ENCODE data around the gene CEMIP. TPM values are rescaled to one million over a fixed set of nuclear protein-coding genes. Genes with fewer than 3 reads are reported as not detected.

Gene CEMIP
- polyA plus RNA-seq, 5 donors, result 13.7 to 31.0 (median 21.2) TPM

GRCh38 chr15:80822256-80822655 is 43.1 kb downstream of the CEMIP start:
- no peak for DNase-seq

GRCh38 chr15:80822676-80823075 is 43.5 kb downstream of the CEMIP start:
- DNase-seq, result no peak

- no peak for DNase-seq
Measured at GRCh38 chr15:80823120-80823519, 44.0 kb downstream of the CEMIP start.

GRCh38 chr15:80823995-80824394 is 44.8 kb downstream of the CEMIP start:
- no peak for DNase-seq

- no peak for DNase-seq
Measured at GRCh38 chr15:80825361-80826030, 46.3 kb downstream of the CEMIP start.

- no peak for DNase-seq
Measured at GRCh38 chr15:80828796-80829195, 49.6 kb downstream of the CEMIP start.

GRCh38 chr15:80830677-80831076 is 51.5 kb downstream of the CEMIP start:
- no peak for DNase-seq

GRCh38 chr15:80831192-80831591 is 52.0 kb downstream of the CEMIP start:
- DNase-seq, result no peak

- DNase-seq, result no peak
Measured at GRCh38 chr15:80831606-80832224, 52.5 kb downstream of the CEMIP start.

- DNase-seq, result no peak
Measured at GRCh38 chr15:80832686-80833085, 53.5 kb downstream of the CEMIP start.

GRCh38 chr15:80834402-80834801 is 55.2 kb downstream of the CEMIP start:
- DNase-seq, result no peak

- no peak for DNase-seq
Measured at GRCh38 chr15:80834906-80835305, 55.7 kb downstream of the CEMIP start.

- DNase-seq, result no peak
Measured at GRCh38 chr15:80835336-80835735, 56.2 kb downstream of the CEMIP start.

GRCh38 chr15:80836223-80836622 is 57.1 kb downstream of the CEMIP start:
- no peak for DNase-seq

GRCh38 chr15:80837006-80837405 is 57.8 kb downstream of the CEMIP start:
- DNase-seq, result no peak

- DNase-seq, result no peak
Measured at GRCh38 chr15:80838012-80838411, 58.8 kb downstream of the CEMIP start.

- no peak for DNase-seq
Measured at GRCh38 chr15:80838666-80839065, 59.5 kb downstream of the CEMIP start.

GRCh38 chr15:80839764-80840130 is 60.6 kb downstream of the CEMIP start:
- no peak for DNase-seq

GRCh38 chr15:80840182-80841130 is 61.3 kb downstream of the CEMIP start:
- DNase-seq, result no peak

- DNase-seq, result no peak
Measured at GRCh38 chr15:80841541-80841940, 62.4 kb downstream of the CEMIP start.

- DNase-seq, result no peak
Measured at GRCh38 chr15:80844011-80844732, 65.0 kb downstream of the CEMIP start.

Data from right lung (tissue), 5 donors.